ENCODE data around the gene A1BG.
"Not testable (repeated sequence)": the region's sequence is repeated elsewhere in the genome, so short reads cannot be mapped to it uniquely, and the experiment has no call there.

The A1BG gene

GRCh38 chr19:58376724-58377123 is 23.4 kb upstream of the A1BG start:
- H3K4me3 ChIP-seq (ENCODE audit: insufficient read depth, low read depth, low read length, poor library complexity, severe bottlenecking); H3K9me3 ChIP-seq (ENCODE audit: control insufficient read depth, low read length); H3K36me3 ChIP-seq (ENCODE audit: control insufficient read depth, insufficient read depth, low read length); DNase-seq; H3K4me1 ChIP-seq (ENCODE audit: control insufficient read depth, insufficient read depth, low read length, poor library complexity, severe bottlenecking); H3K27me3 ChIP-seq (replicated peaks; ENCODE audit: control insufficient read depth, insufficient read depth, low read length, poor library complexity, severe bottlenecking); H3K27ac ChIP-seq (ENCODE audit: insufficient read depth, low read length, poor library complexity, severe bottlenecking): not testable (repeated sequence)

GRCh38 chr19:58374200-58374599 is 20.9 kb upstream of the A1BG start:
- no peak overlapping the region for H3K4me3 ChIP-seq (ENCODE audit: insufficient read depth, low read depth, low read length, poor library complexity, severe bottlenecking)
- no peaks in the 10 kb centered on the region for H3K9me3 ChIP-seq (ENCODE audit: control insufficient read depth, low read length)
- no peaks in the 10 kb centered on the region for H3K4me1 ChIP-seq (ENCODE audit: control insufficient read depth, insufficient read depth, low read length, poor library complexity, severe bottlenecking)
- no peak overlapping the region for H3K27ac ChIP-seq (ENCODE audit: insufficient read depth, low read length, poor library complexity, severe bottlenecking)
- no peak for DNase-seq
- no peaks in the 10 kb centered on the region for H3K36me3 ChIP-seq (ENCODE audit: control insufficient read depth, insufficient read depth, low read length)
- H3K27me3 ChIP-seq (replicated peaks; ENCODE audit: control insufficient read depth, insufficient read depth, low read length, poor library complexity, severe bottlenecking), result no peaks in the 10 kb centered on the region

- no peaks in the 10 kb centered on the region for H3K9me3 ChIP-seq (ENCODE audit: control insufficient read depth, low read length)
- no peak overlapping the region for H3K4me3 ChIP-seq (ENCODE audit: insufficient read depth, low read depth, low read length, poor library complexity, severe bottlenecking)
- no peak for DNase-seq
- H3K4me1 ChIP-seq (ENCODE audit: control insufficient read depth, insufficient read depth, low read length, poor library complexity, severe bottlenecking), result no peaks in the 10 kb centered on the region
- H3K27ac ChIP-seq (ENCODE audit: insufficient read depth, low read length, poor library complexity, severe bottlenecking), result no peak overlapping the region
- no peaks in the 10 kb centered on the region for H3K27me3 ChIP-seq (replicated peaks; ENCODE audit: control insufficient read depth, insufficient read depth, low read length, poor library complexity, severe bottlenecking)
- H3K36me3 ChIP-seq (ENCODE audit: control insufficient read depth, insufficient read depth, low read length), result no peaks in the 10 kb centered on the region
Observed at GRCh38 chr19:58372311-58373133, 19.2 kb upstream of the A1BG start.

GRCh38 chr19:58368561-58369360 is 15.5 kb upstream of the A1BG start:
- Histone ChIP-seq H3K27me3 (replicated peaks; ENCODE audit: control insufficient read depth, insufficient read depth, low read length, poor library complexity, severe bottlenecking) (no peaks in the 10 kb centered on the region), H3K4me3 (ENCODE audit: insufficient read depth, low read depth, low read length, poor library complexity, severe bottlenecking) (no peak overlapping the region), H3K9me3 (ENCODE audit: control insufficient read depth, low read length) (no peaks in the 10 kb centered on the region), H3K4me1 (ENCODE audit: control insufficient read depth, insufficient read depth, low read length, poor library complexity, severe bottlenecking) (no peaks in the 10 kb centered on the region), H3K36me3 (ENCODE audit: control insufficient read depth, insufficient read depth, low read length) (no peaks in the 10 kb centered on the region), H3K27ac (ENCODE audit: insufficient read depth, low read length, poor library complexity, severe bottlenecking) (no peak overlapping the region)
- no peak for DNase-seq

GRCh38 chr19:58367698-58368454 is 14.6 kb upstream of the A1BG start:
- no peak for DNase-seq
- no peaks in the 10 kb centered on the region for H3K4me1 ChIP-seq (ENCODE audit: control insufficient read depth, insufficient read depth, low read length, poor library complexity, severe bottlenecking)
- no peaks in the 10 kb centered on the region for H3K36me3 ChIP-seq (ENCODE audit: control insufficient read depth, insufficient read depth, low read length)
- no peak overlapping the region for H3K4me3 ChIP-seq (ENCODE audit: insufficient read depth, low read depth, low read length, poor library complexity, severe bottlenecking)
- H3K27me3 ChIP-seq (replicated peaks; ENCODE audit: control insufficient read depth, insufficient read depth, low read length, poor library complexity, severe bottlenecking), result no peaks in the 10 kb centered on the region
- H3K27ac ChIP-seq (ENCODE audit: insufficient read depth, low read length, poor library complexity, severe bottlenecking), result no peak overlapping the region
- H3K9me3 ChIP-seq (ENCODE audit: control insufficient read depth, low read length), result no peaks in the 10 kb centered on the region

GRCh38 chr19:58366585-58367430 is 13.5 kb upstream of the A1BG start:
- H3K27ac ChIP-seq (ENCODE audit: insufficient read depth, low read length, poor library complexity, severe bottlenecking), result no peak overlapping the region

GRCh38 chr19:58364146-58364545 is 10.9 kb upstream of the A1BG start:
- Histone ChIP-seq H3K27ac (ENCODE audit: insufficient read depth, low read length, poor library complexity, severe bottlenecking) (no peak overlapping the region), H3K9me3 (ENCODE audit: control insufficient read depth, low read length) (no peaks in the 10 kb centered on the region), H3K4me3 (ENCODE audit: insufficient read depth, low read depth, low read length, poor library complexity, severe bottlenecking) (no peak overlapping the region), H3K36me3 (ENCODE audit: control insufficient read depth, insufficient read depth, low read length) (no peaks in the 10 kb centered on the region), H3K27me3 (replicated peaks; ENCODE audit: control insufficient read depth, insufficient read depth, low read length, poor library complexity, severe bottlenecking) (no peaks in the 10 kb centered on the region), H3K4me1 (ENCODE audit: control insufficient read depth, insufficient read depth, low read length, poor library complexity, severe bottlenecking) (peaks cover 12% of the 10 kb centered on the region)
- no peak for DNase-seq

More at GRCh38 chr19:58366585-58367430, 13.5 kb upstream of the A1BG start:
- Histone ChIP-seq H3K36me3 (ENCODE audit: control insufficient read depth, insufficient read depth, low read length) (no peaks in the 10 kb centered on the region), H3K4me3 (ENCODE audit: insufficient read depth, low read depth, low read length, poor library complexity, severe bottlenecking) (no peak overlapping the region), H3K27me3 (replicated peaks; ENCODE audit: control insufficient read depth, insufficient read depth, low read length, poor library complexity, severe bottlenecking) (no peaks in the 10 kb centered on the region), H3K9me3 (ENCODE audit: control insufficient read depth, low read length) (no peaks in the 10 kb centered on the region), H3K4me1 (ENCODE audit: control insufficient read depth, insufficient read depth, low read length, poor library complexity, severe bottlenecking) (peaks cover 7% of the 10 kb centered on the region)
- DNase-seq, result no peak

GRCh38 chr19:58362272-58362994 is 9.1 kb upstream of the A1BG start, which contains the start of gene ZNF497:
ZNF497 (minus strand) TSS chr19:58362751; CDS start chr19:58357635, 5,116 bp downstream.
- H3K4me1 ChIP-seq (ENCODE audit: control insufficient read depth, insufficient read depth, low read length, poor library complexity, severe bottlenecking), result peaks cover 12% of the 10 kb centered on the region
- peak within 1 kb of the TSS; percentile 69 for H3K27ac ChIP-seq (ENCODE audit: insufficient read depth, low read length, poor library complexity, severe bottlenecking)
- H3K4me3 ChIP-seq (ENCODE audit: insufficient read depth, low read depth, low read length, poor library complexity, severe bottlenecking), result peak within 1 kb of the TSS; percentile 61
- peak; percentile 89 to 93 (median 89) for DNase-seq
- H3K9me3 ChIP-seq (ENCODE audit: control insufficient read depth, low read length), result no peaks in the 10 kb centered on the region
- H3K36me3 ChIP-seq (ENCODE audit: control insufficient read depth, insufficient read depth, low read length), result no peaks in the 10 kb centered on the region
- H3K27me3 ChIP-seq (replicated peaks; ENCODE audit: control insufficient read depth, insufficient read depth, low read length, poor library complexity, severe bottlenecking), result no peaks in the 10 kb centered on the region

- Histone ChIP-seq H3K36me3 (ENCODE audit: control insufficient read depth, insufficient read depth, low read length) (no peaks in the 10 kb centered on the region), H3K4me1 (ENCODE audit: control insufficient read depth, insufficient read depth, low read length, poor library complexity, severe bottlenecking) (peaks cover 17% of the 10 kb centered on the region), H3K9me3 (ENCODE audit: control insufficient read depth, low read length) (no peaks in the 10 kb centered on the region), H3K4me3 (ENCODE audit: insufficient read depth, low read depth, low read length, poor library complexity, severe bottlenecking) (peak overlapping the region; percentile 61), H3K27me3 (replicated peaks; ENCODE audit: control insufficient read depth, insufficient read depth, low read length, poor library complexity, severe bottlenecking) (no peaks in the 10 kb centered on the region), H3K27ac (ENCODE audit: insufficient read depth, low read length, poor library complexity, severe bottlenecking) (peak overlapping the region; percentile 69)
- no peak for DNase-seq
Observed at GRCh38 chr19:58361900-58362271, 8.6 kb upstream of the A1BG start.
